OCI-LY7 (cell line): ENCODE measurements around the gene ASB2. TPM values are rescaled to one million over a fixed set of nuclear protein-coding genes. Genes with fewer than 3 reads are reported as not detected.

Experiments
- BruUV-seq: library from RNA; stranded (reverse); fragments of 400-500 nt; replicated peaks from 2 replicates; lab custom pipeline; 2021; lab: Mats Ljungman, UMichigan
- CTCF ChIA-PET: fragments of 300-600 bp; sonication (Branson Sonifier 250); formaldehyde crosslinking; loops from one replicate; lab custom pipeline; 2022; ENCODE audit warnings: antibody characterized with exemption; ENCODE audit not compliant: unreplicated experiment; lab: Charles Lee
- POLR2A ChIA-PET: fragments of 300-600 bp; sonication (Branson Sonifier 250); formaldehyde crosslinking; loops from one replicate; lab custom pipeline; 2022; ENCODE audit warnings: antibody characterized with exemption; lab: Charles Lee
- DNase-seq: peaks from one replicate; pipeline ENCODE4 v3.0.0-alpha.2; 2015; ENCODE audit warnings: low spot score
- H2AFZ ChIP-seq: fragments of 200-600 bp; sonication (generic), shearing (Covaris generic); 2 replicates; pipeline ENCODE4 v1.6.1; 2014; ENCODE audit warnings: mild to moderate bottlenecking, antibody characterized with exemption, low read length, moderate library complexity
- H3K27ac ChIP-seq: fragments of 200-600 bp; sonication (generic); 2 replicates; pipeline ENCODE4 v1.5.1; 2014; ENCODE audit warnings: mixed run types, low read depth, mild to moderate bottlenecking, moderate library complexity, low read length, inconsistent platforms; ENCODE audit not compliant: poor library complexity, severe bottlenecking
- H3K36me3 ChIP-seq: fragments of 200-600 bp; sonication (generic); 2 replicates; pipeline ENCODE4 v1.6.1; 2014; ENCODE audit warnings: mild to moderate bottlenecking, antibody characterized with exemption, low read length, moderate library complexity, mixed read lengths; ENCODE audit not compliant: insufficient read depth
- H3K4me1 ChIP-seq: fragments of 200-600 bp; sonication (generic); 2 replicates; pipeline ENCODE4 v1.5.1; 2014; ENCODE audit warnings: mild to moderate bottlenecking, low read length; ENCODE audit not compliant: insufficient read depth, poor library complexity, severe bottlenecking
- H3K4me2 ChIP-seq: fragments of 200-600 bp; sonication (generic); 2 replicates; pipeline ENCODE4 v1.6.1; 2014; ENCODE audit warnings: mild to moderate bottlenecking, low read length
- H3K4me3 ChIP-seq: fragments of 200-600 bp; sonication (generic); 2 replicates; pipeline ENCODE4 v1.5.1; 2014; ENCODE audit warnings: mild to moderate bottlenecking, low read depth, low read length; ENCODE audit not compliant: poor library complexity, severe bottlenecking
- H3K79me2 ChIP-seq: fragments of 200-600 bp; sonication (generic); 2 replicates; pipeline ENCODE4 v1.6.1; 2016; ENCODE audit warnings: low read depth, mild to moderate bottlenecking, low read length, moderate library complexity, mixed read lengths; ENCODE audit not compliant: insufficient read depth
- H3K9me2 ChIP-seq: fragments of 200-600 bp; sonication (generic); 2 replicates; pipeline ENCODE4 v1.6.1; 2016; ENCODE audit warnings: mild to moderate bottlenecking, low read length, mixed read lengths; ENCODE audit not compliant: insufficient read depth
- H3K9me3 ChIP-seq: fragments of 200-600 bp; sonication (generic); 2 replicates; pipeline ENCODE4 v1.6.1; 2014; ENCODE audit warnings: mild to moderate bottlenecking, mixed run types, low read length, mixed read lengths
- H4K20me1 ChIP-seq: fragments of 200-600 bp; sonication (generic); 2 replicates; pipeline ENCODE4 v1.6.1; 2014; ENCODE audit warnings: mild to moderate bottlenecking, antibody characterized with exemption, low read length, moderate library complexity, mixed read lengths; ENCODE audit not compliant: insufficient read depth
- intact Hi-C: fragments of 100-400 bp; cut with micrococcal nuclease; formaldehyde crosslinking; loops from one replicate; pipeline ENCODE4 v1.10.0; 2022; ENCODE audit not compliant: unreplicated experiment
- total RNA-seq, 2 experiments: library from RNA; depleted of rRNA in 1 of 2; stranded (reverse); fragments of >200 nt in 1 of 2; shearing (Covaris generic) in 1 of 2; gene quantifications; 2 replicates each; pipeline ENCODE4 v1.2.3, GENCODE V29; 2014 to 2022
- TF ChIP-seq, protein P1 (sequence below): fragments of 200-600 bp; sonication (generic); conservative IDR thresholded peaks from 2 replicates; pipeline ENCODE4 v1.5.1; 2014; ENCODE audit warnings: mild to moderate bottlenecking, antibody characterized with exemption, low read length, moderate library complexity, mixed read lengths

The ASB2 gene
- total RNA-seq, 2 experiments from 2014 or later = 21.7 to 23.6 TPM

GRCh38 chr14:93957333-93957710 is 19.0 kb downstream of the ASB2 start:
- H3K4me2 ChIP-seq = peak overlapping the region; percentile 95
- TF ChIP-seq, protein P1, sequence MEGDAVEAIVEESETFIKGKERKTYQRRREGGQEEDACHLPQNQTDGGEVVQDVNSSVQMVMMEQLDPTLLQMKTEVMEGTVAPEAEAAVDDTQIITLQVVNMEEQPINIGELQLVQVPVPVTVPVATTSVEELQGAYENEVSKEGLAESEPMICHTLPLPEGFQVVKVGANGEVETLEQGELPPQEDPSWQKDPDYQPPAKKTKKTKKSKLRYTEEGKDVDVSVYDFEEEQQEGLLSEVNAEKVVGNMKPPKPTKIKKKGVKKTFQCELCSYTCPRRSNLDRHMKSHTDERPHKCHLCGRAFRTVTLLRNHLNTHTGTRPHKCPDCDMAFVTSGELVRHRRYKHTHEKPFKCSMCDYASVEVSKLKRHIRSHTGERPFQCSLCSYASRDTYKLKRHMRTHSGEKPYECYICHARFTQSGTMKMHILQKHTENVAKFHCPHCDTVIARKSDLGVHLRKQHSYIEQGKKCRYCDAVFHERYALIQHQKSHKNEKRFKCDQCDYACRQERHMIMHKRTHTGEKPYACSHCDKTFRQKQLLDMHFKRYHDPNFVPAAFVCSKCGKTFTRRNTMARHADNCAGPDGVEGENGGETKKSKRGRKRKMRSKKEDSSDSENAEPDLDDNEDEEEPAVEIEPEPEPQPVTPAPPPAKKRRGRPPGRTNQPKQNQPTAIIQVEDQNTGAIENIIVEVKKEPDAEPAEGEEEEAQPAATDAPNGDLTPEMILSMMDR = no peak

GRCh38 chr14:93956514-93957332 is 19.6 kb downstream of the ASB2 start:
- ChIA-PET POLR2A (interaction anchor here (0.7 to 3.2 kb wide), 7 partner anchors 8 to 1217 kb away, joined by 4 to 21 read pairs (median 5); partner anchors contain the start of genes DDX24 and IFI27L1), CTCF (interaction anchor here (1.1 to 3.1 kb wide), 3 partner anchors 11 to 18 kb away, joined by 3 to 13 read pairs (median 7); no protein-coding TSS in a partner anchor)
- Histone ChIP-seq H2AFZ (peak overlapping the region; percentile 10; the same call in 1 of the 2 replicates), H3K9me2 (no peaks in the 10 kb centered on the region), H3K4me2 (peak overlapping the region; percentile 95), H4K20me1 (no peaks in the 10 kb centered on the region), H3K36me3 (peaks cover 8% of the 10 kb centered on the region; the same call in 1 of the 2 replicates), H3K4me3 (peak overlapping the region; percentile 67), H3K4me1 (peaks cover 93% of the 10 kb centered on the region), H3K79me2 (no peaks in the 10 kb centered on the region; the same call in 1 of the 2 replicates), H3K9me3 (no peaks in the 10 kb centered on the region), H3K27ac (peak overlapping the region; percentile 92)
- TF ChIP-seq, protein P1 = no peak
- BruUV-seq = no TSS peak
- intact Hi-C loops = loop anchor here (10.0 kb wide), 2 partner anchors 1198 to 1708 kb away; partner anchors contain the start of gene DICER1
- peak; percentile 34 for DNase-seq

More at GRCh38 chr14:93957333-93957710, 19.0 kb downstream of the ASB2 start:
- DNase-seq = peak; percentile 22
- ChIA-PET CTCF (interaction anchor here (2.1 to 3.1 kb wide), 2 partner anchors 10 to 14 kb away, joined by 7 to 13 read pairs; no protein-coding TSS in a partner anchor), POLR2A (interaction anchor here (0.7 to 3.2 kb wide), 5 partner anchors 10 to 1216 kb away, joined by 4 to 21 read pairs (median 5); partner anchors contain the start of genes DDX24 and IFI27L1)
- Histone ChIP-seq H3K79me2 (no peaks in the 10 kb centered on the region; the same call in 1 of the 2 replicates), H3K9me2 (no peaks in the 10 kb centered on the region), H3K36me3 (peaks cover 8% of the 10 kb centered on the region; the same call in 1 of the 2 replicates), H3K9me3 (no peaks in the 10 kb centered on the region), H4K20me1 (no peaks in the 10 kb centered on the region), H3K27ac (peak overlapping the region; percentile 92), H3K4me1 (peaks cover 99% of the 10 kb centered on the region), H3K4me3 (peak overlapping the region; percentile 67), H2AFZ (peak overlapping the region; percentile 10; the same call in 1 of the 2 replicates)
- intact Hi-C loops = loop anchor here (10.0 kb wide), 2 partner anchors 1197 to 1707 kb away; partner anchors contain the start of gene DICER1
- no TSS peak for BruUV-seq
